K562 (cell line): Measurements from ENCODE around the gene ZFPM1. TPM values are rescaled to one million over a fixed set of nuclear protein-coding genes. Genes with fewer than 3 reads are reported as not detected.

Source experiments
- ARID3A ChIP-seq: IDR thresholded peaks from 2 replicates; pipeline ENCODE4 v1.6.1; 2012; ENCODE audit warnings: low read depth, low read length, improper control_type of control experiment, borderline replicate concordance
- CTBP1 ChIP-seq: fragments of 450-650 bp; IDR thresholded peaks from 2 replicates; pipeline ENCODE4 v1.6.1; 2016; ENCODE audit warnings: borderline replicate concordance
- CUX1 ChIP-seq: fragments of 200-800 bp; sonication (Bioruptor generic); IDR thresholded peaks from 2 replicates; pipeline ENCODE4 v1.6.1; 2016; ENCODE audit warnings: missing genetic modification characterization, missing compliant biosample characterization
- DEAF1 ChIP-seq: fragments of 450-650 bp; formaldehyde crosslinking; IDR thresholded peaks from 2 replicates; pipeline ENCODE4 v1.4.0; 2020; ENCODE audit warnings: mild to moderate bottlenecking, moderate library complexity
- ESRRA ChIP-seq: fragments of 450-650 bp; IDR thresholded peaks from 2 replicates; pipeline ENCODE4 v1.6.1; 2014; ENCODE audit warnings: low read depth, mild to moderate bottlenecking, moderate library complexity, borderline replicate concordance
- FOS ChIP-seq: IDR thresholded peaks from 3 replicates; pipeline ENCODE4 v1.6.1; 2011; ENCODE audit not compliant: insufficient read length; ENCODE audit errors: extremely low read depth
- GABPB2 ChIP-seq: fragments of 250-450 bp; sonication (Bioruptor Pico); conservative IDR thresholded peaks from 2 replicates; pipeline ENCODE4 v1.5.1; 2021; ENCODE audit warnings: mild to moderate bottlenecking
- KAT8 ChIP-seq: fragments of 450-650 bp; IDR thresholded peaks from 2 replicates; pipeline ENCODE4 v1.6.1; 2016; ENCODE audit warnings: low read depth, mild to moderate bottlenecking
- KLF1 ChIP-seq: fragments of 450-650 bp; IDR thresholded peaks from 2 replicates; pipeline ENCODE4 v1.6.1; 2016; ENCODE audit warnings: missing genetic modification characterization, missing compliant biosample characterization
- NKRF ChIP-seq: fragments of 450-650 bp; IDR thresholded peaks from 2 replicates; pipeline ENCODE4 v1.6.1; 2016; ENCODE audit warnings: borderline replicate concordance
- ZKSCAN8 ChIP-seq: fragments of 200-800 bp; sonication (Bioruptor generic); IDR thresholded peaks from 2 replicates; pipeline ENCODE4 v1.6.1; 2016; ENCODE audit warnings: missing genetic modification characterization, missing compliant biosample characterization
- ZNF12 ChIP-seq: sonication (generic); formaldehyde crosslinking; IDR thresholded peaks from 2 replicates; pipeline ENCODE4 v1.4.0; 2020; ENCODE audit warnings: mild to moderate bottlenecking, missing genetic modification reagents
- ZNF311 ChIP-seq: fragments of 250-450 bp; sonication (Bioruptor Pico); IDR thresholded peaks from 2 replicates; pipeline ENCODE4 v1.4.0; 2020; ENCODE audit warnings: mild to moderate bottlenecking, moderate library complexity
- ZNF395 ChIP-seq: fragments of 200-800 bp; sonication (Bioruptor generic); IDR thresholded peaks from 2 replicates; pipeline ENCODE4 v1.6.1; 2017; ENCODE audit warnings: missing genetic modification characterization, missing compliant biosample characterization
- ZNF707 ChIP-seq: fragments of 250-450 bp; sonication (Bioruptor Pico); conservative IDR thresholded peaks from 2 replicates; pipeline ENCODE4 v1.8.0; 2022; ENCODE audit warnings: inconsistent platforms, mild to moderate bottlenecking, moderate library complexity
- polyA plus RNA-seq, 8 experiments: library from polyadenylated mRNA; depleted of rRNA in 4 of 8; stranded (reverse) in 5 of 8; unstranded in 3 of 8; fragments of >200 nt; fragmentation: Nextera tagmentation in 2 of 8; fragmentation: Illumina TruSeq in 1 of 8; extraction: Ambion mirVana in 2 of 8; extraction: Trizol in 1 of 8; gene quantifications; 2 replicates each; pipeline versions ENCODE4 v1.2.1 to v1.2.3, GENCODE V29; 2011 to 2014; ENCODE audit warnings: inconsistent platforms in 1 of 8, missing spikeins in 1 of 8
- total RNA-seq, 7 experiments: library from RNA; depleted of rRNA in 6 of 7; stranded (reverse); fragments of >200 nt in 6 of 7; fragmentation: Illumina TruSeq in 2 of 7; extraction: Trizol in 2 of 7; gene quantifications; 2 replicates each; pipeline versions ENCODE4 v1.2.1 to v1.2.3, GENCODE V29; 2011 to 2021; ENCODE audit warnings: low replicate concordance in 1 of 7

Gene ZFPM1
- total and polyA plus RNA-seq, 9 of the 15 experiments (the other 6 are each of a cell fraction or from before 2014, with no cell fraction given), result 0.03 to 35.9 (median 1.4) TPM

GRCh38 chr16:88569985-88570690 lies 117.1 kb downstream of the ZFPM1 start, which contains the start of gene ZC3H18 (continued):
- no peak for TF ChIP-seq CUX1 (CRISPR knock-in tag)
- TF ChIP-seq NKRF, result peak; percentile 36; the same call in 1 of the 2 replicates
- TF ChIP-seq KLF1 (tag), result peak; percentile 78; the same call in 1 of the 2 replicates
- TF ChIP-seq KAT8, result no peak
- no peak for TF ChIP-seq ZNF311 (CRISPR knock-in tag)
- TF ChIP-seq ZNF12 (CRISPR knock-in tag), result peak; percentile 65; the same call in 1 of the 2 replicates
- no peak for TF ChIP-seq ARID3A
- TF ChIP-seq ESRRA, result peak; percentile 59
- peak; percentile 90 for TF ChIP-seq CTBP1
- TF ChIP-seq ZKSCAN8 (CRISPR knock-in tag), result no peak
- TF ChIP-seq ZNF395 (CRISPR knock-in tag), result peak; percentile 85
- 0 out of 2 replicates have a peak, but pooled peaks have one; percentile 21 for TF ChIP-seq ZNF707 (CRISPR knock-in tag)
- TF ChIP-seq GABPB2 (CRISPR knock-in tag), result no peak
- no peak for TF ChIP-seq FOS
- TF ChIP-seq DEAF1 (CRISPR knock-in tag), result no peak
